ENCODE results near the gene CDH18.

Gene CDH18

GRCh38 chr5:19492861-19493260, 495.1 kb downstream of the CDH18 start:
- Histone ChIP-seq H3K9me2 (replicated peaks; ENCODE audit: low read depth, low read length) (peaks cover 8% of the 10 kb centered on the region; the same call in 1 of the 2 replicates), H3F3A (ENCODE audit: low read depth) (no peaks in the 10 kb centered on the region), H3K79me2 (ENCODE audit: insufficient read depth, low read length) (no peaks in the 10 kb centered on the region), H3K36me3 (ENCODE audit: insufficient read depth, low read length) (no peaks in the 10 kb centered on the region), H3K9ac (ENCODE audit: low read depth, low read length, poor library complexity, severe bottlenecking) (no peak overlapping the region), H4K20me1 (ENCODE audit: insufficient read depth, low read length, poor library complexity, severe bottlenecking) (no peaks in the 10 kb centered on the region), H3K4me2 (ENCODE audit: low read depth, low read length, poor library complexity, severe bottlenecking) (no peak overlapping the region), H3K4me3 (ENCODE audit: low read length, poor library complexity, severe bottlenecking) (no peak overlapping the region), H2AFZ (ENCODE audit: low read length) (no peak overlapping the region), H3K4me1 (ENCODE audit: insufficient read depth, low read length, poor library complexity, severe bottlenecking) (no peaks in the 10 kb centered on the region), H3K9me3 (ENCODE audit: insufficient read depth, low read depth, low read length) (no peaks in the 10 kb centered on the region), H3K27me3 (ENCODE audit: insufficient read depth, low read length, poor library complexity, severe bottlenecking) (no peaks in the 10 kb centered on the region)
- TF ChIP-seq EZH2phosphoT487 (IDR thresholded peaks at IDR 0.05; ENCODE audit: borderline replicate concordance) (no peak), CTCF (conservative IDR thresholded peaks at IDR 0.05; ENCODE audit: low read length) (no peak)

- TF ChIP-seq EZH2phosphoT487 (IDR thresholded peaks at IDR 0.05; ENCODE audit: borderline replicate concordance) (no peak), CTCF (conservative IDR thresholded peaks at IDR 0.05; ENCODE audit: low read length) (no peak)
- no peaks in the 10 kb centered on the region for H3F3A ChIP-seq (ENCODE audit: low read depth)
- no peak overlapping the region for H3K4me3 ChIP-seq (ENCODE audit: low read length, poor library complexity, severe bottlenecking)
- H3K79me2 ChIP-seq (ENCODE audit: insufficient read depth, low read length), result no peaks in the 10 kb centered on the region
- H3K27me3 ChIP-seq (ENCODE audit: insufficient read depth, low read length, poor library complexity, severe bottlenecking), result no peaks in the 10 kb centered on the region
- no peaks in the 10 kb centered on the region for H3K9me3 ChIP-seq (ENCODE audit: insufficient read depth, low read depth, low read length)
- H3K4me2 ChIP-seq (ENCODE audit: low read depth, low read length, poor library complexity, severe bottlenecking), result no peak overlapping the region
- H3K4me1 ChIP-seq (ENCODE audit: insufficient read depth, low read length, poor library complexity, severe bottlenecking), result no peaks in the 10 kb centered on the region
- H4K20me1 ChIP-seq (ENCODE audit: insufficient read depth, low read length, poor library complexity, severe bottlenecking), result no peaks in the 10 kb centered on the region
- no peak overlapping the region for H2AFZ ChIP-seq (ENCODE audit: low read length)
- H3K9me2 ChIP-seq (replicated peaks; ENCODE audit: low read depth, low read length), result peaks cover 8% of the 10 kb centered on the region; the same call in 1 of the 2 replicates
- H3K9ac ChIP-seq (ENCODE audit: low read depth, low read length, poor library complexity, severe bottlenecking), result no peak overlapping the region
- no peaks in the 10 kb centered on the region for H3K36me3 ChIP-seq (ENCODE audit: insufficient read depth, low read length)
Observed at GRCh38 chr5:19488786-19489185, 499.2 kb downstream of the CDH18 start.

GRCh38 chr5:19487480-19487879, 500.5 kb downstream of the CDH18 start:
- H3K27me3 ChIP-seq (ENCODE audit: insufficient read depth, low read length, poor library complexity, severe bottlenecking), result no peaks in the 10 kb centered on the region
- TF ChIP-seq CTCF (conservative IDR thresholded peaks at IDR 0.05; ENCODE audit: low read length) (no peak), EZH2phosphoT487 (IDR thresholded peaks at IDR 0.05; ENCODE audit: borderline replicate concordance) (no peak)
- no peaks in the 10 kb centered on the region for H3F3A ChIP-seq (ENCODE audit: low read depth)
- H2AFZ ChIP-seq (ENCODE audit: low read length), result no peak overlapping the region
- no peak overlapping the region for H3K9ac ChIP-seq (ENCODE audit: low read depth, low read length, poor library complexity, severe bottlenecking)
- peaks cover 8% of the 10 kb centered on the region; the same call in 1 of the 2 replicates for H3K9me2 ChIP-seq (replicated peaks; ENCODE audit: low read depth, low read length)
- no peaks in the 10 kb centered on the region for H4K20me1 ChIP-seq (ENCODE audit: insufficient read depth, low read length, poor library complexity, severe bottlenecking)
- no peaks in the 10 kb centered on the region for H3K36me3 ChIP-seq (ENCODE audit: insufficient read depth, low read length)
- H3K9me3 ChIP-seq (ENCODE audit: insufficient read depth, low read depth, low read length), result no peaks in the 10 kb centered on the region
- H3K4me3 ChIP-seq (ENCODE audit: low read length, poor library complexity, severe bottlenecking), result no peak overlapping the region
- H3K4me1 ChIP-seq (ENCODE audit: insufficient read depth, low read length, poor library complexity, severe bottlenecking), result no peaks in the 10 kb centered on the region
- H3K4me2 ChIP-seq (ENCODE audit: low read depth, low read length, poor library complexity, severe bottlenecking), result no peak overlapping the region
- H3K79me2 ChIP-seq (ENCODE audit: insufficient read depth, low read length), result no peaks in the 10 kb centered on the region
